HEK293T (cell line): ENCODE data around the gene LRMDA.

Experiments
- CTCF ChIA-PET: fragments of 350-600 bp; formaldehyde crosslinking; extraction: SDS; loops from one replicate; lab custom pipeline; 2021; ENCODE audit warnings: antibody characterized with exemption, inconsistent platforms; lab: Yijun Ruan, JAX
- POLR2A ChIA-PET: fragments of 350-600 bp; formaldehyde crosslinking; extraction: SDS; loops from one replicate; lab custom pipeline; 2020; ENCODE audit warnings: antibody characterized with exemption, inconsistent platforms; lab: Yijun Ruan, JAX
- DNase-seq: peaks from one replicate; pipeline ENCODE4 v3.0.0; 2012; ENCODE audit warnings: mixed read lengths; ENCODE audit errors: extremely low spot score
- ARNT ChIP-seq: fragments of 450-650 bp; IDR thresholded peaks from 2 replicates; pipeline ENCODE4 v1.6.1; 2017; ENCODE audit warnings: mild to moderate bottlenecking
- BHLHE40 ChIP-seq: fragments of 450-650 bp; IDR thresholded peaks from 2 replicates; pipeline ENCODE4 v1.6.1; 2016; ENCODE audit warnings: mild to moderate bottlenecking, moderate library complexity, borderline replicate concordance
- CTBP1 ChIP-seq: fragments of 450-650 bp; IDR thresholded peaks from 2 replicates; pipeline ENCODE4 v1.6.1; 2016; ENCODE audit warnings: borderline replicate concordance
- ELF4 ChIP-seq: fragments of 450-650 bp; IDR thresholded peaks from 2 replicates; pipeline ENCODE4 v1.6.1; 2017; ENCODE audit warnings: antibody characterized with exemption
- FOXA1 ChIP-seq: fragments of 450-650 bp; IDR thresholded peaks from 2 replicates; pipeline ENCODE4 v1.6.1; 2016; ENCODE audit warnings: mild to moderate bottlenecking
- FOXK2 ChIP-seq: fragments of 450-650 bp; IDR thresholded peaks from 2 replicates; pipeline ENCODE4 v1.6.1; 2016; ENCODE audit warnings: mild to moderate bottlenecking
- FOXM1 ChIP-seq: fragments of 450-650 bp; IDR thresholded peaks from 2 replicates; pipeline ENCODE4 v1.6.1; 2017; ENCODE audit warnings: mild to moderate bottlenecking, borderline replicate concordance
- HDGF ChIP-seq: fragments of 450-650 bp; IDR thresholded peaks from 2 replicates; pipeline ENCODE4 v1.6.1; 2017; ENCODE audit warnings: antibody characterized with exemption, borderline replicate concordance
- L3MBTL2 ChIP-seq: fragments of 450-650 bp; conservative IDR thresholded peaks from 2 replicates; pipeline ENCODE4 v1.6.1; 2016; ENCODE audit warnings: mild to moderate bottlenecking
- LEF1 ChIP-seq: fragments of 450-650 bp; IDR thresholded peaks from 2 replicates; pipeline ENCODE4 v1.6.1; 2017; ENCODE audit warnings: mild to moderate bottlenecking, borderline replicate concordance
- NFRKB ChIP-seq: fragments of 450-650 bp; IDR thresholded peaks from 2 replicates; pipeline ENCODE4 v1.6.1; 2016; ENCODE audit warnings: mild to moderate bottlenecking, moderate library complexity
- SP1 ChIP-seq: fragments of 450-650 bp; IDR thresholded peaks from 2 replicates; pipeline ENCODE4 v1.6.1; 2017
- SUZ12 ChIP-seq: fragments of 450-650 bp; IDR thresholded peaks from 2 replicates; pipeline ENCODE4 v1.6.1; 2016; ENCODE audit warnings: mild to moderate bottlenecking
- TARDBP ChIP-seq: fragments of 450-650 bp; IDR thresholded peaks from 2 replicates; pipeline ENCODE4 v1.6.1; 2016
- ZNF384 ChIP-seq: fragments of 450-650 bp; IDR thresholded peaks from 2 replicates; pipeline ENCODE4 v1.6.1; 2016
- TF ChIP-seq, protein P1 (sequence below): fragments of 450-650 bp; IDR thresholded peaks from 2 replicates; pipeline ENCODE4 v1.6.1; 2016

Gene LRMDA

DNA sequence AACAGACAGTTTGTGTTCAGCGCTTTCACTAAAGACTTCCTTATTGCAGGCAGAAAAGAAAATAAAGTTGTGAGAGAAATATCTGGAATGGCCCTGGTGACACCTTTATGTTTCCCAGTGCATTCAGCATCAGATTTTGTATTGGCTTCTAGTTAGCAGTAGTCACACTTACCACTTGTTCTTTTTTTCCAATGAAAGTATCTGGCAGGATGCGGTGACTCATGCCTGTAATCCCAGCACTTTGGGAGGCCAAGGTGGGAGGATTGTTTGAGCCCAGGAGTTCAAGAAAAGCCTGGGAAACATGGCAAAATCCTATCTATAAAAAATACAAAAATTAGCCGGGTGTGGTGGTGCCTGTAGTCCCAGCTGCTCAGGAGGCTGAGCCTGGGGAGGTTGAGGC lies 649.6 kb downstream of the LRMDA start:
- ChIA-PET POLR2A (no interaction called here), CTCF (interaction anchor here (0.9 kb wide), 1 partner anchor 462 kb away, joined by 3 read pairs; no protein-coding TSS in a partner anchor)
- TF ChIP-seq, protein P1, sequence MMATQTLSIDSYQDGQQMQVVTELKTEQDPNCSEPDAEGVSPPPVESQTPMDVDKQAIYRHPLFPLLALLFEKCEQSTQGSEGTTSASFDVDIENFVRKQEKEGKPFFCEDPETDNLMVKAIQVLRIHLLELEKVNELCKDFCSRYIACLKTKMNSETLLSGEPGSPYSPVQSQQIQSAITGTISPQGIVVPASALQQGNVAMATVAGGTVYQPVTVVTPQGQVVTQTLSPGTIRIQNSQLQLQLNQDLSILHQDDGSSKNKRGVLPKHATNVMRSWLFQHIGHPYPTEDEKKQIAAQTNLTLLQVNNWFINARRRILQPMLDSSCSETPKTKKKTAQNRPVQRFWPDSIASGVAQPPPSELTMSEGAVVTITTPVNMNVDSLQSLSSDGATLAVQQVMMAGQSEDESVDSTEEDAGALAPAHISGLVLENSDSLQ = no peak
- TF ChIP-seq SUZ12 (no peak), L3MBTL2 (no peak), NFRKB (no peak), HDGF (no peak), TARDBP (no peak)
- no peak for DNase-seq

DNA sequence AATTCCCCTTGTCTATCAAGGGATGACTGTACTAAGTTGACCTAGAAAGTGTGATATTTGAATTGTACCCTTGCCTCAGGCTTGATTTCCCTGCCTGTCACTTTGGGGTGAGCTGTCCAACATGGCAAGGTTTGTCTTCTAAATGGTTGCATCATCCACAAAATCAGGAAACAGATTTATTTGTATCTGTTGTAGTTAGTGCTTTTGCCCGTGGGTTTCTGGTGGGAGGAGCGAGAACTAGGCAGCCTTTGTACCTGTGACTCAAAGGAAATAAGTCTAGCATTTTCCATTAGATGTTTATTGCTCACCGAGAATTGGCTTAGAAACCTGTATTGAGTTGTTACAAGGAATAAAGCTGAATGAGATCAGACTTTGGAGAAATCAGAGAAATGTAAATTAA lies 650.8 kb downstream of the LRMDA start:
- ChIA-PET POLR2A (no interaction called here), CTCF (no interaction called here)
- TF ChIP-seq ARNT = no peak
- no peak for TF ChIP-seq L3MBTL2

DNA sequence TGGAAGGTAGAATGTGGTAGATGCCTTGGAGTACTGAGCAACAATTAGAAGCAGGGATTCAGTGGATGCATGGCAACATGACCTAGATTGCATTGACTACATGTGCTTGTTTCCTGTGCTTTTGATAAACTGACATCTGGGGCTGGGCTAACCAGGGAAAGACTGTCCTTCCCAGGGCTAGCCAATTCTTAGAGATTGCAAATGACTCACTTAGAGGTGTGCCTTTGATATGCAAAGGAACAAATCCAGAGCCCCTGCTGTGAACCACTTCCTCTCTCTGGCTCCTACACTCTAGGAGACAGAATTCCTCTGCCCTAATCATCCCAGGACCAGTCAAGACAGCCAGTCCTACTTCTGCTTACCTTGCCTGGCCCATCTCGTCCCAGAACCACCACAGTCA lies 651.5 kb downstream of the LRMDA start:
- no peak for DNase-seq
- CTCF ChIA-PET = no interaction called here
- TF ChIP-seq ELF4 = no peak
- TF ChIP-seq NFRKB = no peak
- no peak for TF ChIP-seq L3MBTL2
- no peak for TF ChIP-seq ARNT
- no peak for TF ChIP-seq HDGF
- TF ChIP-seq, protein P1 = no peak
- TF ChIP-seq SUZ12 = no peak
- no peak for TF ChIP-seq TARDBP
- no peak for TF ChIP-seq SP1
- no peak for TF ChIP-seq LEF1
- TF ChIP-seq FOXA1 = no peak
- no peak for TF ChIP-seq ZNF384
- no peak for TF ChIP-seq CTBP1
- TF ChIP-seq BHLHE40 = no peak
- no peak for TF ChIP-seq FOXM1
- no peak for TF ChIP-seq FOXK2
- POLR2A ChIA-PET = no interaction called here

More for the DNA sequence above, 650.8 kb downstream of the LRMDA start:
- no peak for DNase-seq

DNA sequence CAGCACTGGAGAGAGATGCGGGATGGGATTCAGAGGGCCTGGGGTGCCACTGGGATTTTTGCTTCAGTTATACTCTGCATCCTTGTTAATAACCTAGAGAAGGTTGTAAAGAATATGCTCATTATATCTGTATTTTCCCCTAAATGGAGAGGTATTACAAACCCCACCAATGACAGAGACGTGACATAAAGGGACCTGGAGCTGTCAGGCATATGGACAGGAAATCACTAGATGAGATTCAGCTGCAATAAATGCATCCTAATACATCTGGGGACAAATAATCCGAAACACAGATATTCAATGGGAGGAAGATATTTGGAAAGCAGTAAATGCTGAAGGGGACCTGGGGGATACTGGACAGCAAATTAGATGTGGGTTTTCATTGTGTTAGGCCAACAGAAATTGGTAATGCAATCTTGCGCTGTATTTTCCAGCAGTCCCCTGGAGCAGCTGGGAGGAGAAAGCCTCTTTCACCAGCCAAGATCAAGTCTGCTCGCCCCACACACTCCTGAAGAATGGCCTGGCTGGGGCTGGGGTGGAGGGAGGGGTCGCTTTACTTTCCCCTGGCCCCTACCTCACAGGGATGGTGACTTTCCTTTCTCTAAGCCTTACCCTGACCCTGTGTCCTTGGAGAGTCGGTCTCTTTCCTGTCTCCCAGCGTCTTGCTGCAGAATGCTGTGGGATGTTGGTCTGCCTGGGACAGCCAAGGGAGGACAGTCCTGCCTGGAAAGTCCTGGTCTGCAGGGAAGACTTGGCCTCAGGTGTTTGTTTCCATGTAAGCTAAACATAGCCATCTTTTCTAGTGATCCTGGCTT lies 653.8 kb downstream of the LRMDA start:
- ChIA-PET CTCF (no interaction called here), POLR2A (no interaction called here)
- TF ChIP-seq BHLHE40 (no peak), ELF4 (no peak), L3MBTL2 (no peak), NFRKB (no peak), CTBP1 (no peak), TARDBP (no peak), SP1 (no peak), FOXK2 (no peak)
- no peak for DNase-seq

DNA sequence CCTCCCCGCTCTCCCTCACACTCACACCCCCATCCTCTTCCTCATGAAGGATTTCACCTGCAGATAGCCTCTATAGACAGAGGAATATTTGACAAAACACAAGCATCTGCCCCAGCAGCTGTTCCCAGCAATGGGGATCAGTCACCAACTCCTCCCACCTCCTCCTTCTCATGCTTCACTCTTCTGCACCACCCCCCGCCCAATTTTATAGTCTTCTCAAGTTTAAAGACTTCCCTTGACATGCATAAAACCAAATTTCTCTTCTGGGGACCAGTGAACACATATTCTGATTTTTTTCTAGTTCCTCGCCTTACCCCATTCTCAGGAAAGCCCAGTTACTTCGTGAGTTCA lies 654.4 kb downstream of the LRMDA start:
- ChIA-PET CTCF (interaction anchor here (0.6 to 2.7 kb wide), 3 partner anchors 49 to 218 kb away, joined by 3 to 12 read pairs (median 8); no protein-coding TSS in a partner anchor), POLR2A (interaction anchor here (1.1 to 1.6 kb wide), 2 partner anchors 197 to 684 kb away, joined by 3 to 5 read pairs; partner anchors contain the start of gene ZNF503)
- TF ChIP-seq ARNT (no peak), TARDBP (no peak), LEF1 (no peak), FOXA1 (no peak), BHLHE40 (no peak), FOXK2 (no peak), HDGF (no peak), SP1 (no peak), NFRKB (no peak), FOXM1 (no peak), ELF4 (no peak), L3MBTL2 (no peak), SUZ12 (no peak), CTBP1 (no peak), ZNF384 (no peak)
- TF ChIP-seq, protein P1 = no peak
- no peak for DNase-seq

DNA sequence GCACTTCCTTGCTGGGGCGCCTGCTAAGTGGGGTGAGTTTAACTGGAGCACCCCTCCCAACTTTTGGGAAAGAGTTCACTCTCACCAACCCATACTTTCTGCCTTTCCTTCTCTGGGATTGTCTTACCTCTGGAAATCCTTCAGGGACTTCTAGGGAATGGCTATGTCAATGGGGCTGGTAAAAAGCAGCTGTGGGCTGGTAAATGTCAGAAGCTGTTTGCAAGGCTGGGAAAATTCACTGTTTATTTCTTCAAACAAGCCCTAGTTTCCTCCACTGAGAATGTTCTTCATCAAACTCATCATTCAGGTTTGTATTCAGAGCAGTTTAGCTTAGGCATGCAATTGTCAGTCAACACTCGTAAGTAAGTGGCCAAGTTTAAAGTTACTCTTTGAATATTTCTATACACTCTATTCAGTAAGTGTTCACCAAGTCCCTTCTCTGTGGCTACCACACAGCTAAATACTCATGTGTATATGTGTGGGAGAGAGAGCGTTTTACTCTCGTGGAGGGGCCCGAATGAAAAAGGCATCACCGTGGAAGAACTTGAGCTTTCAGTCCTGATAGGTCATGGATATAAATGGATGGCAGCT lies 654.8 kb downstream of the LRMDA start:
- ChIA-PET POLR2A (interaction anchor here (1.0 to 1.8 kb wide), 4 partner anchors 166 to 691 kb away, joined by 3 to 5 read pairs (median 4); partner anchors contain the start of gene ZNF503), CTCF (interaction anchor here (0.6 to 2.7 kb wide), 5 partner anchors 50 to 492 kb away, joined by 3 to 12 read pairs (median 4); no protein-coding TSS in a partner anchor)
- DNase-seq = no peak
- no peak for TF ChIP-seq CTBP1
- no peak for TF ChIP-seq ZNF384
- TF ChIP-seq SP1 = no peak
- no peak for TF ChIP-seq FOXA1
- TF ChIP-seq LEF1 = no peak
- no peak for TF ChIP-seq ELF4
